OCI-LY7 (cell line): ENCODE results near the gene IGSF1. TPM values are rescaled to one million over a fixed set of nuclear protein-coding genes. Genes with fewer than 3 reads are reported as not detected.

Source experiments
- BruUV-seq: library from RNA; stranded (reverse); fragments of 400-500 nt; replicated peaks from 2 replicates; lab custom pipeline; 2021; lab: Mats Ljungman, UMichigan
- CTCF ChIA-PET: fragments of 300-600 bp; sonication (Branson Sonifier 250); formaldehyde crosslinking; loops from one replicate; lab custom pipeline; 2022; ENCODE audit warnings: antibody characterized with exemption; ENCODE audit not compliant: unreplicated experiment; lab: Charles Lee
- POLR2A ChIA-PET: fragments of 300-600 bp; sonication (Branson Sonifier 250); formaldehyde crosslinking; loops from one replicate; lab custom pipeline; 2022; ENCODE audit warnings: antibody characterized with exemption; lab: Charles Lee
- DNase-seq: peaks from one replicate; pipeline ENCODE4 v3.0.0-alpha.2; 2015; ENCODE audit warnings: low spot score
- H2AFZ ChIP-seq: fragments of 200-600 bp; sonication (generic), shearing (Covaris generic); 2 replicates; pipeline ENCODE4 v1.6.1; 2014; ENCODE audit warnings: mild to moderate bottlenecking, antibody characterized with exemption, low read length, moderate library complexity
- H3K27ac ChIP-seq: fragments of 200-600 bp; sonication (generic); 2 replicates; pipeline ENCODE4 v1.5.1; 2014; ENCODE audit warnings: mixed run types, low read depth, mild to moderate bottlenecking, moderate library complexity, low read length, inconsistent platforms; ENCODE audit not compliant: poor library complexity, severe bottlenecking
- H3K36me3 ChIP-seq: fragments of 200-600 bp; sonication (generic); 2 replicates; pipeline ENCODE4 v1.6.1; 2014; ENCODE audit warnings: mild to moderate bottlenecking, antibody characterized with exemption, low read length, moderate library complexity, mixed read lengths; ENCODE audit not compliant: insufficient read depth
- H3K4me1 ChIP-seq: fragments of 200-600 bp; sonication (generic); 2 replicates; pipeline ENCODE4 v1.5.1; 2014; ENCODE audit warnings: mild to moderate bottlenecking, low read length; ENCODE audit not compliant: insufficient read depth, poor library complexity, severe bottlenecking
- H3K4me2 ChIP-seq: fragments of 200-600 bp; sonication (generic); 2 replicates; pipeline ENCODE4 v1.6.1; 2014; ENCODE audit warnings: mild to moderate bottlenecking, low read length
- H3K4me3 ChIP-seq: fragments of 200-600 bp; sonication (generic); 2 replicates; pipeline ENCODE4 v1.5.1; 2014; ENCODE audit warnings: mild to moderate bottlenecking, low read depth, low read length; ENCODE audit not compliant: poor library complexity, severe bottlenecking
- H3K79me2 ChIP-seq: fragments of 200-600 bp; sonication (generic); 2 replicates; pipeline ENCODE4 v1.6.1; 2016; ENCODE audit warnings: low read depth, mild to moderate bottlenecking, low read length, moderate library complexity, mixed read lengths; ENCODE audit not compliant: insufficient read depth
- H3K9me2 ChIP-seq: fragments of 200-600 bp; sonication (generic); 2 replicates; pipeline ENCODE4 v1.6.1; 2016; ENCODE audit warnings: mild to moderate bottlenecking, low read length, mixed read lengths; ENCODE audit not compliant: insufficient read depth
- H3K9me3 ChIP-seq: fragments of 200-600 bp; sonication (generic); 2 replicates; pipeline ENCODE4 v1.6.1; 2014; ENCODE audit warnings: mild to moderate bottlenecking, mixed run types, low read length, mixed read lengths
- H4K20me1 ChIP-seq: fragments of 200-600 bp; sonication (generic); 2 replicates; pipeline ENCODE4 v1.6.1; 2014; ENCODE audit warnings: mild to moderate bottlenecking, antibody characterized with exemption, low read length, moderate library complexity, mixed read lengths; ENCODE audit not compliant: insufficient read depth
- EZH2phosphoT487 ChIP-seq: fragments of 200-600 bp; sonication (generic); IDR thresholded peaks from 2 replicates; pipeline ENCODE4 v1.6.1; 2018; ENCODE audit warnings: low read depth, borderline replicate concordance, mild to moderate bottlenecking, mixed run types, antibody characterized with exemption, low read length, moderate library complexity, mixed read lengths
- intact Hi-C: fragments of 100-400 bp; cut with micrococcal nuclease; formaldehyde crosslinking; loops from one replicate; pipeline ENCODE4 v1.10.0; 2022; ENCODE audit not compliant: unreplicated experiment
- total RNA-seq, 2 experiments: library from RNA; depleted of rRNA in 1 of 2; stranded (reverse); fragments of >200 nt in 1 of 2; shearing (Covaris generic) in 1 of 2; gene quantifications; 2 replicates each; pipeline ENCODE4 v1.2.3, GENCODE V29; 2014 to 2022
- TF ChIP-seq, protein P1 (sequence below): fragments of 200-600 bp; sonication (generic); conservative IDR thresholded peaks from 2 replicates; pipeline ENCODE4 v1.5.1; 2014; ENCODE audit warnings: mild to moderate bottlenecking, antibody characterized with exemption, low read length, moderate library complexity, mixed read lengths

Gene IGSF1
- total RNA-seq, 2 experiments from 2014 or later, result not detected

GRCh38 chrX:131279197-131279596, 9.9 kb downstream of the IGSF1 start:
- no peak overlapping the region for H3K27ac ChIP-seq
- H3K4me2 ChIP-seq, result no peak overlapping the region
- DNase-seq, result no peak
- H3K9me2 ChIP-seq, result no peaks in the 10 kb centered on the region
- H3K36me3 ChIP-seq, result no peaks in the 10 kb centered on the region
- H2AFZ ChIP-seq, result no peak overlapping the region
- H4K20me1 ChIP-seq, result no peaks in the 10 kb centered on the region
- BruUV-seq, result no TSS peak
- TF ChIP-seq EZH2phosphoT487, result no peak
- TF ChIP-seq, protein P1, sequence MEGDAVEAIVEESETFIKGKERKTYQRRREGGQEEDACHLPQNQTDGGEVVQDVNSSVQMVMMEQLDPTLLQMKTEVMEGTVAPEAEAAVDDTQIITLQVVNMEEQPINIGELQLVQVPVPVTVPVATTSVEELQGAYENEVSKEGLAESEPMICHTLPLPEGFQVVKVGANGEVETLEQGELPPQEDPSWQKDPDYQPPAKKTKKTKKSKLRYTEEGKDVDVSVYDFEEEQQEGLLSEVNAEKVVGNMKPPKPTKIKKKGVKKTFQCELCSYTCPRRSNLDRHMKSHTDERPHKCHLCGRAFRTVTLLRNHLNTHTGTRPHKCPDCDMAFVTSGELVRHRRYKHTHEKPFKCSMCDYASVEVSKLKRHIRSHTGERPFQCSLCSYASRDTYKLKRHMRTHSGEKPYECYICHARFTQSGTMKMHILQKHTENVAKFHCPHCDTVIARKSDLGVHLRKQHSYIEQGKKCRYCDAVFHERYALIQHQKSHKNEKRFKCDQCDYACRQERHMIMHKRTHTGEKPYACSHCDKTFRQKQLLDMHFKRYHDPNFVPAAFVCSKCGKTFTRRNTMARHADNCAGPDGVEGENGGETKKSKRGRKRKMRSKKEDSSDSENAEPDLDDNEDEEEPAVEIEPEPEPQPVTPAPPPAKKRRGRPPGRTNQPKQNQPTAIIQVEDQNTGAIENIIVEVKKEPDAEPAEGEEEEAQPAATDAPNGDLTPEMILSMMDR, result no peak
- H3K4me3 ChIP-seq, result no peak overlapping the region
- H3K4me1 ChIP-seq, result no peaks in the 10 kb centered on the region
- H3K9me3 ChIP-seq, result no peaks in the 10 kb centered on the region
- intact Hi-C loops, result no loop called here
- ChIA-PET POLR2A (interaction anchor here (0.6 kb wide), 1 partner anchor 1991 kb away, joined by 3 read pairs; no protein-coding TSS in a partner anchor), CTCF (no interaction called here)
- H3K79me2 ChIP-seq, result no peaks in the 10 kb centered on the region

DNA sequence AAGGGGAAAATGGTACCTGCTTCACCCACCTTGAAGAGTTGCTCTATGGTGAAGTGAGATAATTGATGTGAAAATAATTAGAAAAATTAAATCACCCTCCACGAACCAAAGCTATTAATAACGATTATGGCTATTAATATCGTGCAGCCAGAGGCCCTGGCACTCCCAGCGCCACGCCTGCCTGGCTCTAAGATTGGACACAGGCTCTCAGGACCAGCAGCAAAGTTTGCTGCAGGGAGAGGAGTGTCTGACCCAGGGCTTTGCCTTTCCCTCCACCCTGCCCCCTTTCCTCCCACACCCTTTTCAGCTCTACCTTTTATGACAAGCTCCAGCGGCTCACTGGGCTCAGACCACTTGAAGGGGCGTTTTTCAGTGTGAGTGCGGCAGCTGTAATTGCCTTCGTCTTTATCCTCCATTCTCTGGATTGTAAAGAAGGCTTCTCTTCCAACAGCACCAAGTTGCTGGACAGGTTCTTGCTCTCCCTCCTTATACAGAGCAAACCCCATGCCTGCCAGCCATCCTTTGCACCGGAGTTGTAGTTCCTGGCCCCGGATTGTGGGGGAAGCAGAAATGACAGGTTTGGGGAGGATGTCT, 11.5 kb downstream of the IGSF1 start:
- Histone ChIP-seq H3K36me3 (no peaks in the 10 kb centered on the region), H3K9me3 (no peaks in the 10 kb centered on the region), H2AFZ (no peak overlapping the region), H3K4me2 (no peak overlapping the region), H3K79me2 (no peaks in the 10 kb centered on the region), H4K20me1 (no peaks in the 10 kb centered on the region), H3K9me2 (no peaks in the 10 kb centered on the region), H3K4me3 (no peak overlapping the region), H3K27ac (no peak overlapping the region), H3K4me1 (no peaks in the 10 kb centered on the region)
- ChIA-PET POLR2A (no interaction called here), CTCF (no interaction called here)
- TF ChIP-seq EZH2phosphoT487, result no peak
- TF ChIP-seq, protein P1, result no peak
- BruUV-seq, result no TSS peak
- intact Hi-C loops, result no loop called here
- DNase-seq, result no peak

- intact Hi-C loops, result no loop called here
- no peak overlapping the region for H3K4me3 ChIP-seq
- POLR2A ChIA-PET, result no interaction called here
- no TSS peak for BruUV-seq
- no peak for DNase-seq
- no peaks in the 10 kb centered on the region for H3K79me2 ChIP-seq
- H2AFZ ChIP-seq, result no peak overlapping the region
- no peaks in the 10 kb centered on the region for H3K9me3 ChIP-seq
- H3K4me2 ChIP-seq, result no peak overlapping the region
- CTCF ChIA-PET, result no interaction called here
- H3K27ac ChIP-seq, result no peak overlapping the region
- TF ChIP-seq, protein P1, result no peak
- no peak for TF ChIP-seq EZH2phosphoT487
- no peaks in the 10 kb centered on the region for H3K4me1 ChIP-seq
- H4K20me1 ChIP-seq, result no peaks in the 10 kb centered on the region
- no peaks in the 10 kb centered on the region for H3K9me2 ChIP-seq
- H3K36me3 ChIP-seq, result no peaks in the 10 kb centered on the region
These were observed 16.1 kb downstream of the IGSF1 start for GRCh38 chrX:131273011-131273410.
